ENCODE data around the gene ITGA2.

The ITGA2 gene

GRCh38 chr5:53045263-53045662 is 56.1 kb downstream of the ITGA2 start:
- Histone ChIP-seq H3K4me3 (ENCODE audit: low read depth in 1 of 2, low read length in 2 of 2) (no peak overlapping the region), H3K36me3 (ENCODE audit: control insufficient read depth in 1 of 2, insufficient read depth in 2 of 2, low read length in 2 of 2) (peaks cover 0 to 4% of the 10 kb centered on the region in 2 donors), H3K9ac (ENCODE audit: low read depth in 1 of 2, low read length in 2 of 2) (no peak overlapping the region), H3K4me1 (ENCODE audit: control insufficient read depth in 1 of 2, insufficient read depth in 2 of 2, low read length in 2 of 2) (peaks cover 0 to 4% of the 10 kb centered on the region in 2 donors), H3K9me3 (ENCODE audit: control insufficient read depth in 1 of 2, low read length in 2 of 2) (no peaks in the 10 kb centered on the region), H3K27me3 (ENCODE audit: control insufficient read depth in 1 of 2, insufficient read depth in 2 of 2, low read length in 2 of 2) (no peaks in the 10 kb centered on the region), H3K27ac (ENCODE audit: low read depth, low read length) (no peak overlapping the region)

GRCh38 chr5:53048248-53048647 is 59.1 kb downstream of the ITGA2 start:
- H3K27ac ChIP-seq (ENCODE audit: low read depth, low read length): no peak overlapping the region
- no peaks in the 10 kb centered on the region for H3K27me3 ChIP-seq (ENCODE audit: control insufficient read depth in 1 of 2, insufficient read depth in 2 of 2, low read length in 2 of 2)

GRCh38 chr5:53052499-53052898 is 63.3 kb downstream of the ITGA2 start:
- Histone ChIP-seq H3K9ac (ENCODE audit: low read depth in 1 of 2, low read length in 2 of 2) (no peak overlapping the region), H3K27ac (ENCODE audit: low read depth, low read length) (no peak overlapping the region), H3K9me3 (ENCODE audit: control insufficient read depth in 1 of 2, low read length in 2 of 2) (no peaks in the 10 kb centered on the region), H3K27me3 (ENCODE audit: control insufficient read depth in 1 of 2, insufficient read depth in 2 of 2, low read length in 2 of 2) (no peaks in the 10 kb centered on the region), H3K4me3 (ENCODE audit: low read depth in 1 of 2, low read length in 2 of 2) (no peak overlapping the region), H3K4me1 (ENCODE audit: control insufficient read depth in 1 of 2, insufficient read depth in 2 of 2, low read length in 2 of 2) (no peaks in the 10 kb centered on the region), H3K36me3 (ENCODE audit: control insufficient read depth in 1 of 2, insufficient read depth in 2 of 2, low read length in 2 of 2) (peaks cover 0 to 23% of the 10 kb centered on the region in 2 donors)

More at GRCh38 chr5:53048248-53048647, 59.1 kb downstream of the ITGA2 start:
- peaks cover 0 to 20% of the 10 kb centered on the region in 2 donors for H3K36me3 ChIP-seq (ENCODE audit: control insufficient read depth in 1 of 2, insufficient read depth in 2 of 2, low read length in 2 of 2)
- H3K4me1 ChIP-seq (ENCODE audit: control insufficient read depth in 1 of 2, insufficient read depth in 2 of 2, low read length in 2 of 2): no peaks in the 10 kb centered on the region
- no peaks in the 10 kb centered on the region for H3K9me3 ChIP-seq (ENCODE audit: control insufficient read depth in 1 of 2, low read length in 2 of 2)
- no peak overlapping the region for H3K9ac ChIP-seq (ENCODE audit: low read depth in 1 of 2, low read length in 2 of 2)
- H3K4me3 ChIP-seq (ENCODE audit: low read depth in 1 of 2, low read length in 2 of 2): no peak overlapping the region

- H3K4me1 ChIP-seq (ENCODE audit: control insufficient read depth in 1 of 2, insufficient read depth in 2 of 2, low read length in 2 of 2): no peaks in the 10 kb centered on the region
- H3K9ac ChIP-seq (ENCODE audit: low read depth in 1 of 2, low read length in 2 of 2): no peak overlapping the region
- no peaks in the 10 kb centered on the region for H3K9me3 ChIP-seq (ENCODE audit: control insufficient read depth in 1 of 2, low read length in 2 of 2)
These were observed 64.2 kb downstream of the ITGA2 start for GRCh38 chr5:53053364-53053763.

GRCh38 chr5:53055365-53055764 is 66.2 kb downstream of the ITGA2 start:
- peaks cover 6 to 28% of the 10 kb centered on the region in 2 donors for H3K36me3 ChIP-seq (ENCODE audit: control insufficient read depth in 1 of 2, insufficient read depth in 2 of 2, low read length in 2 of 2)
- H3K4me1 ChIP-seq (ENCODE audit: control insufficient read depth in 1 of 2, insufficient read depth in 2 of 2, low read length in 2 of 2): no peaks in the 10 kb centered on the region
- H3K9me3 ChIP-seq (ENCODE audit: control insufficient read depth in 1 of 2, low read length in 2 of 2): no peaks in the 10 kb centered on the region
- H3K27me3 ChIP-seq (ENCODE audit: control insufficient read depth in 1 of 2, insufficient read depth in 2 of 2, low read length in 2 of 2): no peaks in the 10 kb centered on the region
- H3K4me3 ChIP-seq (ENCODE audit: low read depth in 1 of 2, low read length in 2 of 2): no peak overlapping the region
- H3K9ac ChIP-seq (ENCODE audit: low read depth in 1 of 2, low read length in 2 of 2): no peak overlapping the region
- H3K27ac ChIP-seq (ENCODE audit: low read depth, low read length): no peak overlapping the region

More at GRCh38 chr5:53053364-53053763, 64.2 kb downstream of the ITGA2 start:
- Histone ChIP-seq H3K27ac (ENCODE audit: low read depth, low read length) (no peak overlapping the region), H3K4me3 (ENCODE audit: low read depth in 1 of 2, low read length in 2 of 2) (no peak overlapping the region), H3K27me3 (ENCODE audit: control insufficient read depth in 1 of 2, insufficient read depth in 2 of 2, low read length in 2 of 2) (no peaks in the 10 kb centered on the region), H3K36me3 (ENCODE audit: control insufficient read depth in 1 of 2, insufficient read depth in 2 of 2, low read length in 2 of 2) (peaks cover under 1 to 19% of the 10 kb centered on the region in 2 donors)

- no peak overlapping the region for H3K27ac ChIP-seq (ENCODE audit: low read depth, low read length)
- H3K27me3 ChIP-seq (ENCODE audit: control insufficient read depth in 1 of 2, insufficient read depth in 2 of 2, low read length in 2 of 2): no peaks in the 10 kb centered on the region
- H3K4me1 ChIP-seq (ENCODE audit: control insufficient read depth in 1 of 2, insufficient read depth in 2 of 2, low read length in 2 of 2): no peaks in the 10 kb centered on the region
- no peaks in the 10 kb centered on the region for H3K9me3 ChIP-seq (ENCODE audit: control insufficient read depth in 1 of 2, low read length in 2 of 2)
- H3K36me3 ChIP-seq (ENCODE audit: control insufficient read depth in 1 of 2, insufficient read depth in 2 of 2, low read length in 2 of 2): peaks cover 10 to 26% of the 10 kb centered on the region in 2 donors
- no peak overlapping the region for H3K4me3 ChIP-seq (ENCODE audit: low read depth in 1 of 2, low read length in 2 of 2)
- H3K9ac ChIP-seq (ENCODE audit: low read depth in 1 of 2, low read length in 2 of 2): no peak overlapping the region
These were observed 70.1 kb downstream of the ITGA2 start for GRCh38 chr5:53059281-53059680.

- H3K9me3 ChIP-seq (ENCODE audit: control insufficient read depth in 1 of 2, low read length in 2 of 2): no peaks in the 10 kb centered on the region
- H3K36me3 ChIP-seq (ENCODE audit: control insufficient read depth in 1 of 2, insufficient read depth in 2 of 2, low read length in 2 of 2): peaks cover 20 to 32% of the 10 kb centered on the region in 2 donors
- H3K27me3 ChIP-seq (ENCODE audit: control insufficient read depth in 1 of 2, insufficient read depth in 2 of 2, low read length in 2 of 2): no peaks in the 10 kb centered on the region
- H3K27ac ChIP-seq (ENCODE audit: low read depth, low read length): no peak overlapping the region
- H3K9ac ChIP-seq (ENCODE audit: low read depth in 1 of 2, low read length in 2 of 2): no peak overlapping the region
- H3K4me3 ChIP-seq (ENCODE audit: low read depth in 1 of 2, low read length in 2 of 2): no peak overlapping the region
- no peaks in the 10 kb centered on the region for H3K4me1 ChIP-seq (ENCODE audit: control insufficient read depth in 1 of 2, insufficient read depth in 2 of 2, low read length in 2 of 2)
These were observed 74.0 kb downstream of the ITGA2 start for GRCh38 chr5:53063176-53063575.

- Histone ChIP-seq H3K4me1 (ENCODE audit: control insufficient read depth in 1 of 2, insufficient read depth in 2 of 2, low read length in 2 of 2) (no peaks in the 10 kb centered on the region), H3K9me3 (ENCODE audit: control insufficient read depth in 1 of 2, low read length in 2 of 2) (no peaks in the 10 kb centered on the region), H3K36me3 (ENCODE audit: control insufficient read depth in 1 of 2, insufficient read depth in 2 of 2, low read length in 2 of 2) (peaks cover 18 to 32% of the 10 kb centered on the region in 2 donors), H3K4me3 (ENCODE audit: low read depth in 1 of 2, low read length in 2 of 2) (no peak overlapping the region), H3K27me3 (ENCODE audit: control insufficient read depth in 1 of 2, insufficient read depth in 2 of 2, low read length in 2 of 2) (no peaks in the 10 kb centered on the region), H3K9ac (ENCODE audit: low read depth in 1 of 2, low read length in 2 of 2) (no peak overlapping the region), H3K27ac (ENCODE audit: low read depth, low read length) (no peak overlapping the region)
These were observed 74.6 kb downstream of the ITGA2 start for GRCh38 chr5:53063791-53064190.

GRCh38 chr5:53066088-53066487 is 76.9 kb downstream of the ITGA2 start:
- H3K4me3 ChIP-seq (ENCODE audit: low read depth in 1 of 2, low read length in 2 of 2): no peak overlapping the region
- no peak overlapping the region for H3K9ac ChIP-seq (ENCODE audit: low read depth in 1 of 2, low read length in 2 of 2)
- H3K36me3 ChIP-seq (ENCODE audit: control insufficient read depth in 1 of 2, insufficient read depth in 2 of 2, low read length in 2 of 2): peaks cover 10 to 24% of the 10 kb centered on the region in 2 donors
- H3K4me1 ChIP-seq (ENCODE audit: control insufficient read depth in 1 of 2, insufficient read depth in 2 of 2, low read length in 2 of 2): no peaks in the 10 kb centered on the region
- H3K27ac ChIP-seq (ENCODE audit: low read depth, low read length): no peak overlapping the region
- no peaks in the 10 kb centered on the region for H3K27me3 ChIP-seq (ENCODE audit: control insufficient read depth in 1 of 2, insufficient read depth in 2 of 2, low read length in 2 of 2)
- H3K9me3 ChIP-seq (ENCODE audit: control insufficient read depth in 1 of 2, low read length in 2 of 2): no peaks in the 10 kb centered on the region

- no peak overlapping the region for H3K9ac ChIP-seq (ENCODE audit: low read depth in 1 of 2, low read length in 2 of 2)
- no peak overlapping the region for H3K27ac ChIP-seq (ENCODE audit: low read depth, low read length)
- H3K36me3 ChIP-seq (ENCODE audit: control insufficient read depth in 1 of 2, insufficient read depth in 2 of 2, low read length in 2 of 2): peaks cover 10 to 25% of the 10 kb centered on the region in 2 donors
- H3K4me3 ChIP-seq (ENCODE audit: low read depth in 1 of 2, low read length in 2 of 2): no peak overlapping the region
- no peaks in the 10 kb centered on the region for H3K9me3 ChIP-seq (ENCODE audit: control insufficient read depth in 1 of 2, low read length in 2 of 2)
- H3K4me1 ChIP-seq (ENCODE audit: control insufficient read depth in 1 of 2, insufficient read depth in 2 of 2, low read length in 2 of 2): no peaks in the 10 kb centered on the region
- H3K27me3 ChIP-seq (ENCODE audit: control insufficient read depth in 1 of 2, insufficient read depth in 2 of 2, low read length in 2 of 2): no peaks in the 10 kb centered on the region
These were observed 78.5 kb downstream of the ITGA2 start for GRCh38 chr5:53067641-53068040.

Data from duodenal mucosa (tissue), 2 donors.